ENCODE measurements around the gene KIF21A. TPM values are rescaled to one million over a fixed set of nuclear protein-coding genes. Genes with fewer than 3 reads are reported as not detected.

KIF21A gene
- total and polyA plus RNA-seq, 2 of the 13 experiments (the other 11 are each of a cell fraction or from before 2014, with no cell fraction given), result 20.6 to 39.7 TPM

GRCh38 chr12:39475136-39475535, 32.2 kb upstream of the KIF21A start (continued):
- TF ChIP-seq ZNF687 (CRISPR knock-in tag; IDR thresholded peaks at IDR 0.05), result peak; percentile 32; the same call in 1 of the 2 replicates
- peak; percentile 18; the same call in 1 of the 2 replicates for TF ChIP-seq HOMEZ (CRISPR knock-in tag; IDR thresholded peaks at IDR 0.05; ENCODE audit: low read depth)
- peak; percentile 57; the same call in 1 of the 2 replicates for TF ChIP-seq ARID5B (CRISPR knock-in tag; IDR thresholded peaks at IDR 0.05)
